K562 (cell line): ENCODE data around the gene SLC7A1. TPM values are rescaled to one million over a fixed set of nuclear protein-coding genes. Genes with fewer than 3 reads are reported as not detected.

ENCODE experiments used
- CHAMP1 ChIP-seq: fragments of 450-650 bp; IDR thresholded peaks from 2 replicates; pipeline ENCODE4 v1.6.1; 2016; ENCODE audit warnings: mild to moderate bottlenecking
- HNRNPL ChIP-seq: fragments of 200-400 bp; formaldehyde crosslinking; IDR thresholded peaks from 2 replicates; pipeline ENCODE4 v1.6.1; 2017; ENCODE audit warnings: low read depth, mild to moderate bottlenecking, low read length
- IRF9 ChIP-seq: fragments of 450-650 bp; IDR thresholded peaks from 2 replicates; pipeline ENCODE4 v1.6.1; 2016; ENCODE audit warnings: missing biosample characterization, missing genetic modification characterization
- TOE1 ChIP-seq, 2 experiments: fragments of 450-650 bp in 1 of 2; sonication (generic) in 1 of 2; formaldehyde crosslinking in 1 of 2; IDR thresholded peaks; 2 replicates each; pipeline versions ENCODE4 v1.7.1 to v1.8.0; 2016 to 2022; ENCODE audit warnings: borderline replicate concordance in 2 of 2, mild to moderate bottlenecking in 2 of 2, antibody characterized with exemption in 1 of 2, inconsistent platforms in 1 of 2, low read depth in 1 of 2, missing genetic modification reagents in 1 of 2, moderate library complexity in 1 of 2
- ZNF354B ChIP-seq: fragments of 250-450 bp; sonication (Bioruptor Pico); IDR thresholded peaks from 2 replicates; pipeline ENCODE4 v1.4.0; 2020
- polyA plus RNA-seq, 8 experiments: library from polyadenylated mRNA; depleted of rRNA in 4 of 8; stranded (reverse) in 5 of 8; unstranded in 3 of 8; fragments of >200 nt; fragmentation: Nextera tagmentation in 2 of 8; fragmentation: Illumina TruSeq in 1 of 8; extraction: Ambion mirVana in 2 of 8; extraction: Trizol in 1 of 8; gene quantifications; 2 replicates each; pipeline versions ENCODE4 v1.2.1 to v1.2.3, GENCODE V29; 2011 to 2014; ENCODE audit warnings: inconsistent platforms in 1 of 8, missing spikeins in 1 of 8
- total RNA-seq, 7 experiments: library from RNA; depleted of rRNA in 6 of 7; stranded (reverse); fragments of >200 nt in 6 of 7; fragmentation: Illumina TruSeq in 2 of 7; extraction: Trizol in 2 of 7; gene quantifications; 2 replicates each; pipeline versions ENCODE4 v1.2.1 to v1.2.3, GENCODE V29; 2011 to 2021; ENCODE audit warnings: low replicate concordance in 1 of 7
- TF ChIP-seq, protein P1 (sequence below): fragments of 450-650 bp; IDR thresholded peaks from 2 replicates; pipeline ENCODE4 v1.6.1; 2016; ENCODE audit warnings: low read depth, mild to moderate bottlenecking, moderate library complexity

SLC7A1 gene
- total and polyA plus RNA-seq, 9 of the 15 experiments (the other 6 are each of a cell fraction or from before 2014, with no cell fraction given): 3.3 to 69.7 (median 10.8) TPM

- TF ChIP-seq CHAMP1 (no peak), TOE1 (IDR thresholded peaks at IDR 0.05; ENCODE audit: borderline replicate concordance) (no peak), TOE1 (CRISPR knock-in tag; IDR thresholded peaks at IDR 0.05; ENCODE audit: borderline replicate concordance, low read depth) (no peak), HNRNPL (no peak), ZNF354B (CRISPR knock-in tag) (no peak), IRF9 (tag) (no peak)
- TF ChIP-seq, protein P1, sequence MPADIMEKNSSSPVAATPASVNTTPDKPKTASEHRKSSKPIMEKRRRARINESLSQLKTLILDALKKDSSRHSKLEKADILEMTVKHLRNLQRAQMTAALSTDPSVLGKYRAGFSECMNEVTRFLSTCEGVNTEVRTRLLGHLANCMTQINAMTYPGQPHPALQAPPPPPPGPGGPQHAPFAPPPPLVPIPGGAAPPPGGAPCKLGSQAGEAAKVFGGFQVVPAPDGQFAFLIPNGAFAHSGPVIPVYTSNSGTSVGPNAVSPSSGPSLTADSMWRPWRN: no peak
These were observed 10.5 kb upstream of the SLC7A1 start (continued) for GRCh38 chr13:29605860-29606526.
